H1 (cell line): ENCODE data around the gene S100A6. TPM values are rescaled to one million over a fixed set of nuclear protein-coding genes. Genes with fewer than 3 reads are reported as not detected.

Experiments used
- CTCF ChIA-PET: fragments of 300-600 bp; sonication (Branson Sonifier 250); formaldehyde crosslinking; loops from one replicate; lab custom pipeline; 2021; ENCODE audit not compliant: partially characterized antibody; lab: Charles Lee
- POLR2A ChIA-PET: fragments of 300-600 bp; sonication (Branson Sonifier 250); formaldehyde crosslinking; loops from one replicate; lab custom pipeline; 2021; ENCODE audit warnings: inconsistent platforms; ENCODE audit not compliant: partially characterized antibody; lab: Charles Lee
- DNase-seq, 2 experiments: peaks; one replicate each; pipeline versions ENCODE4 v3.0.0 to v3.0.0-alpha.2; 2010 to 2022; ENCODE audit warnings: low spot score in 2 of 2, low read depth in 1 of 2, mixed read lengths in 1 of 2
- FAIRE-seq: peaks from 2 replicates; lab custom pipeline; 2011; peaks lifted over from hg19 to GRCh38; lab: Jason Lieb, UNC
- H2AFZ ChIP-seq: 2 replicates; pipeline ENCODE4 v1.8.1; 2012; ENCODE audit warnings: low read length, inconsistent platforms
- H2AK5ac ChIP-seq: 2 replicates; pipeline ENCODE4 v1.6.1; 2013; ENCODE audit warnings: low read depth, low read length
- H2BK120ac ChIP-seq: replicated peaks from 2 replicates; pipeline ENCODE3; 2013; ENCODE audit warnings: low read depth, low read length, inconsistent platforms
- H2BK12ac ChIP-seq: 2 replicates; pipeline ENCODE4 v1.6.1; 2013; ENCODE audit warnings: low read depth, low read length
- H2BK15ac ChIP-seq: 2 replicates; pipeline ENCODE4 v1.6.1; 2013; ENCODE audit warnings: low read length
- H2BK20ac ChIP-seq: 2 replicates; pipeline ENCODE4 v1.6.1; 2013; ENCODE audit warnings: low read length
- H2BK5ac ChIP-seq: 2 replicates; pipeline ENCODE4 v1.6.1; 2013; ENCODE audit warnings: low read depth, low read length
- H3K14ac ChIP-seq: 2 replicates; pipeline ENCODE4 v1.6.1; 2013; ENCODE audit warnings: inconsistent platforms; ENCODE audit not compliant: insufficient read length
- H3K18ac ChIP-seq: 2 replicates; pipeline ENCODE4 v1.6.1; 2013; ENCODE audit warnings: low read length; ENCODE audit errors: extremely low read depth
- H3K23ac ChIP-seq: 2 replicates; pipeline ENCODE4 v1.6.1; 2013; ENCODE audit warnings: inconsistent platforms; ENCODE audit not compliant: insufficient read length
- H3K23me2 ChIP-seq: 2 replicates; pipeline ENCODE4 v1.6.1; 2013; ENCODE audit warnings: low read depth, low read length
- H3K27ac ChIP-seq: 2 replicates; pipeline ENCODE4 v1.6.1; 2011; ENCODE audit warnings: low read depth, low read length, inconsistent platforms
- H3K27me3 ChIP-seq, 4 experiments: replicated peaks in 1 of 4; 1 replicate in 1 of 4; 2 replicates in 3 of 4; pipeline versions ENCODE4 v1.6.1 to v1.8.1; 2011 to 2013; ENCODE audit warnings: low read length in 3 of 4, mild to moderate bottlenecking in 3 of 4, inconsistent platforms in 2 of 4, mixed read lengths in 2 of 4, moderate library complexity in 1 of 4; ENCODE audit not compliant: control insufficient read depth in 3 of 4, insufficient read depth in 3 of 4; ENCODE audit errors: extremely low read depth in 1 of 4
- H3K36me3 ChIP-seq, 4 experiments: 2 replicates each; pipeline versions ENCODE4 v1.6.1 to v1.8.1; 2011 to 2013; ENCODE audit warnings: mild to moderate bottlenecking in 4 of 4, low read length in 3 of 4, moderate library complexity in 2 of 4, control low read depth in 1 of 4, inconsistent platforms in 1 of 4; ENCODE audit not compliant: insufficient read depth in 4 of 4, control insufficient read depth in 2 of 4
- H3K4ac ChIP-seq: replicated peaks from 2 replicates; pipeline ENCODE3; 2013; ENCODE audit warnings: low read length, low read depth, mixed read lengths, inconsistent platforms; ENCODE audit not compliant: insufficient read length
- H3K4me1 ChIP-seq, 4 experiments: replicated peaks in 1 of 4; 1 replicate in 1 of 4; 2 replicates in 3 of 4; pipeline versions ENCODE4 v1.6.1 to v1.8.1; 2011 to 2013; ENCODE audit warnings: low read length in 3 of 4, inconsistent platforms in 2 of 4, mixed read lengths in 1 of 4; ENCODE audit not compliant: insufficient read depth in 4 of 4, control insufficient read depth in 3 of 4
- H3K4me2 ChIP-seq, 2 experiments: 2 replicates each; pipeline versions ENCODE4 v1.6.1 to v1.8.1; 2011 to 2013; ENCODE audit warnings: low read depth in 2 of 2, low read length in 2 of 2, control low read depth in 1 of 2, inconsistent platforms in 1 of 2, mild to moderate bottlenecking in 1 of 2; ENCODE audit not compliant: insufficient read depth in 1 of 2
- H3K4me3 ChIP-seq, 4 experiments: fragments of 200-600, 300-600 bp in 1 of 4; sonication (generic), shearing (Covaris generic), sonication (Bioruptor Twin) in 1 of 4; 2 replicates each; pipeline versions ENCODE4 v1.5.1 to v1.8.1; 2011 to 2016; ENCODE audit warnings: low read length in 4 of 4, low read depth in 3 of 4, control low read depth in 2 of 4, inconsistent platforms in 2 of 4, mild to moderate bottlenecking in 2 of 4, mixed read lengths in 1 of 4, moderate library complexity in 1 of 4; ENCODE audit not compliant: insufficient read depth in 2 of 4; ENCODE audit errors: extremely low read depth in 1 of 4
- H3K56ac ChIP-seq: replicated peaks from 2 replicates; pipeline ENCODE3; 2013; ENCODE audit warnings: low read depth, mild to moderate bottlenecking, mixed read lengths, low read length, inconsistent platforms; ENCODE audit not compliant: insufficient read length
- H3K79me1 ChIP-seq: 2 replicates; pipeline ENCODE4 v1.6.1; 2013; ENCODE audit warnings: low read depth, low read length, control low read depth
- H3K79me2 ChIP-seq, 2 experiments: 2 replicates each; pipeline versions ENCODE4 v1.6.1 to v1.8.1; 2012 to 2013; ENCODE audit warnings: low read length in 2 of 2, mild to moderate bottlenecking in 2 of 2, inconsistent platforms in 1 of 2; ENCODE audit not compliant: insufficient read depth in 2 of 2, control insufficient read depth in 1 of 2
- H3K9ac ChIP-seq, 4 experiments: replicated peaks in 1 of 4; 1 replicate in 1 of 4; 2 replicates in 3 of 4; pipeline versions ENCODE4 v1.6.1 to v1.8.1; 2011 to 2013; ENCODE audit warnings: low read depth in 3 of 4, low read length in 3 of 4, control low read depth in 2 of 4, mild to moderate bottlenecking in 2 of 4, moderate library complexity in 2 of 4, inconsistent platforms in 1 of 4; ENCODE audit errors: extremely low read depth in 1 of 4
- H3K9me3 ChIP-seq, 2 experiments: 2 replicates each; pipeline versions ENCODE4 v1.6.1 to v1.8.1; 2012 to 2013; ENCODE audit warnings: mild to moderate bottlenecking in 2 of 2, moderate library complexity in 2 of 2, control low read depth in 1 of 2, inconsistent platforms in 1 of 2, low read depth in 1 of 2, low read length in 1 of 2, mixed read lengths in 1 of 2; ENCODE audit not compliant: insufficient read depth in 2 of 2
- H4K20me1 ChIP-seq, 2 experiments: replicated peaks in 1 of 2; 2 replicates each; pipeline versions ENCODE3 to v1.8.1; 2011 to 2013; ENCODE audit warnings: inconsistent platforms in 2 of 2, low read length in 2 of 2, mild to moderate bottlenecking in 1 of 2; ENCODE audit not compliant: insufficient read depth in 2 of 2, control insufficient read depth in 1 of 2
- H4K5ac ChIP-seq: 2 replicates; pipeline ENCODE4 v1.6.1; 2013; ENCODE audit warnings: low read length, low read depth, mixed read lengths, inconsistent platforms; ENCODE audit not compliant: insufficient read length
- H4K8ac ChIP-seq: 2 replicates; pipeline ENCODE4 v1.8.0; 2013; ENCODE audit warnings: mild to moderate bottlenecking, moderate library complexity, low read length, inconsistent platforms; ENCODE audit not compliant: insufficient read depth; ENCODE audit errors: extremely low read depth
- H4K91ac ChIP-seq: replicated peaks from 2 replicates; pipeline ENCODE3; 2013; ENCODE audit warnings: low read length, mixed read lengths, inconsistent platforms; ENCODE audit not compliant: insufficient read length
- BCL11A ChIP-seq, 2 experiments: IDR thresholded peaks; one replicate each; pipeline ENCODE4 v1.6.1; 2011; ENCODE audit warnings: low read depth in 2 of 2, low read length in 2 of 2, mild to moderate bottlenecking in 2 of 2
- CEBPB ChIP-seq: IDR thresholded peaks from 2 replicates; pipeline ENCODE4 v1.6.1; 2012; ENCODE audit warnings: low read depth, low read length
- CHD2 ChIP-seq: IDR thresholded peaks from 2 replicates; pipeline ENCODE4 v1.6.1; 2012; ENCODE audit warnings: low read length, improper control_type of control experiment
- NANOG ChIP-seq: IDR thresholded peaks from 2 replicates; pipeline ENCODE4 v1.6.1; 2011; ENCODE audit warnings: low read length, low read depth, mild to moderate bottlenecking, inconsistent platforms; ENCODE audit not compliant: insufficient read depth, poor library complexity, severe bottlenecking
- RAD21 ChIP-seq, 2 experiments: IDR thresholded peaks in 1 of 2; conservative IDR thresholded peaks in 1 of 2; 2 replicates each; pipeline ENCODE4 v1.6.1; 2011; ENCODE audit warnings: low read depth in 2 of 2, low read length in 2 of 2, improper control_type of control experiment in 1 of 2, inconsistent platforms in 1 of 2, mild to moderate bottlenecking in 1 of 2, moderate library complexity in 1 of 2
- SAP30 ChIP-seq: fragments of 300-600 bp; sonication (generic); IDR thresholded peaks from 2 replicates; pipeline ENCODE4 v1.7.1; 2012; ENCODE audit warnings: low read length, moderate library complexity, mild to moderate bottlenecking, inconsistent platforms; ENCODE audit not compliant: insufficient read depth, insufficient replicate concordance
- TBP ChIP-seq: IDR thresholded peaks from 2 replicates; pipeline ENCODE4 v1.6.1; 2011; ENCODE audit warnings: low read depth, low read length, improper control_type of control experiment
- TEAD4 ChIP-seq: IDR thresholded peaks from 2 replicates; pipeline ENCODE4 v1.6.1; 2012; ENCODE audit warnings: low read depth, low read length, inconsistent platforms, mixed read lengths
- WGBS, 2 experiments: shearing (Covaris generic) in 1 of 2; methylation state at CpG; one replicate each; pipeline versions ENCODE4 v1.1.6 to v1.1.7; 2013 to 2015; ENCODE audit warnings: low lambda C conversion rate in 2 of 2, mixed read lengths in 2 of 2, inconsistent platforms in 1 of 2, low coverage in 1 of 2, missing lambda C conversion rate in 1 of 2; ENCODE audit not compliant: insufficient replicate concordance in 2 of 2, insufficient coverage in 1 of 2, insufficient read length in 1 of 2; ENCODE audit errors: extremely low coverage in 1 of 2, missing lambda C conversion rate in 1 of 2; 5-methylcytosine and 5-hydroxymethylcytosine counted together
- polyA plus RNA-seq, 7 experiments: library from polyadenylated mRNA; depleted of rRNA in 3 of 7; stranded (reverse) in 5 of 7; unstranded in 2 of 7; fragments of >200 nt in 5 of 7; fragments of 200-250 nt in 2 of 7; gene quantifications; 1 replicate in 5 of 7; 2 replicates in 1 of 7; 4 replicates in 1 of 7; pipeline versions ENCODE4 v1.2.1 to v1.2.3, GENCODE V29; 2011 to 2013; ENCODE audit warnings: missing spikeins in 2 of 7, mixed read lengths in 2 of 7
- total RNA-seq: library from RNA; stranded (reverse); fragmentation: NEBNext Ultra II Directional; extraction: Animal tissue kit (Norgen Biotek cat#: 25700); gene quantifications from 2 replicates; pipeline ENCODE4 v1.2.1, GENCODE V29; 2021

S100A6 gene
- total and polyA plus RNA-seq, 2 of the 8 experiments (the other 6 are each of a cell fraction or from before 2014, with no cell fraction given) = 11.1 to 63.0 TPM

GRCh38 chr1:153573351-153573750 is 37.6 kb upstream of the S100A6 start:
- TF ChIP-seq BCL11A (IDR thresholded peaks at IDR 0.05; ENCODE audit: low read depth in 2 of 2, low read length in 2 of 2) (no peak), NANOG (no peak), CEBPB (no peak), CHD2 (no peak), SAP30 (no peak), TEAD4 (no peak), TBP (no peak), RAD21 (IDR thresholded peaks at IDR 0.05 in 1 of 2, conservative IDR thresholded peaks at IDR 0.05 in 1 of 2; ENCODE audit: low read depth in 2 of 2, low read length in 2 of 2) (no peak)
- H2BK15ac ChIP-seq = no peak overlapping the region
- H3K23me2 ChIP-seq = peaks cover 2% of the 10 kb centered on the region; the same call in 1 of the 2 replicates
- H3K4me3 ChIP-seq = no peak overlapping the region
- no peak for FAIRE-seq
- no peak overlapping the region for H3K23ac ChIP-seq
- H2BK20ac ChIP-seq = no peak overlapping the region
- H4K91ac ChIP-seq = no peak overlapping the region
- H2BK5ac ChIP-seq = no peak overlapping the region
- H2AFZ ChIP-seq = no peak overlapping the region
- H4K5ac ChIP-seq = no peak overlapping the region
- no peaks in the 10 kb centered on the region for H3K79me1 ChIP-seq
- no peaks in the 10 kb centered on the region for H3K79me2 ChIP-seq
- POLR2A ChIA-PET = interaction anchor here (1.1 kb wide), 1 partner anchor 40 kb away, joined by 3 read pairs; no protein-coding TSS in a partner anchor
- DNase-seq = no peak
- H3K14ac ChIP-seq = no peak overlapping the region
- no peak overlapping the region for H2AK5ac ChIP-seq
- no peak overlapping the region for H3K4ac ChIP-seq
- no peak overlapping the region for H3K9ac ChIP-seq
- H3K36me3 ChIP-seq = no peaks in the 10 kb centered on the region
- WGBS, 2 experiments = 82% methylated on average over 3 of the region's 3 CpGs; no CpG with 5 or more reads in 1 of the 2 experiments
- H2BK12ac ChIP-seq = no peak overlapping the region
- H4K8ac ChIP-seq = no peak overlapping the region
- H3K4me2 ChIP-seq = no peak overlapping the region
- no peak overlapping the region for H2BK120ac ChIP-seq
- no peaks in the 10 kb centered on the region for H4K20me1 ChIP-seq
- H3K18ac ChIP-seq = no peak overlapping the region
- H3K27me3 ChIP-seq = no peaks in the 10 kb centered on the region
- peaks cover 0 to 10% of the 10 kb centered on the region in 2 experiments; a peak in 1 of 4 replicates for H3K9me3 ChIP-seq
- H3K27ac ChIP-seq = no peak overlapping the region
- H3K56ac ChIP-seq = no peak overlapping the region
- CTCF ChIA-PET = interaction anchor here (1.0 to 7.5 kb wide), 19 partner anchors 8 to 772 kb away, joined by 3 to 224 read pairs (median 6); partner anchors contain the start of genes CHTOP, S100A1, S100A13 and S100A14
- peaks cover 0 to 3% (median under 1%) of the 10 kb centered on the region in 4 experiments; a peak in 5 of 7 replicates for H3K4me1 ChIP-seq
